Spleen (tissue), 11 donors: ENCODE measurements around the gene MAGI2. TPM values are rescaled to one million over a fixed set of nuclear protein-coding genes. Genes with fewer than 3 reads are reported as not detected.

Source experiments
- DNase-seq: peaks from one replicate; pipeline ENCODE4 v3.0.0-alpha.2; 2020
- H3K27ac ChIP-seq, 8 donors: fragments of 200-600 bp; sonication (generic) in 7 of 8; 1 replicate in 4 of 8; 2 replicates in 4 of 8; pipeline versions ENCODE4 v1.5.0 to v1.8.0; 2016 to 2021; ENCODE audit warnings: inconsistent platforms in 4 of 8, mild to moderate bottlenecking in 4 of 8, moderate library complexity in 1 of 8
- H3K27me3 ChIP-seq, 7 donors: fragments of 200-600 bp; sonication (generic) in 6 of 7; replicated peaks in 1 of 7; 1 replicate in 4 of 7; 2 replicates in 3 of 7; pipeline versions ENCODE4 v1.5.0 to v1.8.0; 2016 to 2021; ENCODE audit warnings: inconsistent platforms in 3 of 7, mild to moderate bottlenecking in 1 of 7
- H3K36me3 ChIP-seq, 6 donors: fragments of 200-600 bp; sonication (generic) in 5 of 6; 1 replicate in 4 of 6; 2 replicates in 2 of 6; pipeline versions ENCODE4 v1.5.0 to v1.8.0; 2016 to 2021; ENCODE audit warnings: inconsistent platforms in 2 of 6
- H3K4me1 ChIP-seq, 6 donors: fragments of 200-600 bp; sonication (generic) in 5 of 6; 1 replicate in 3 of 6; 2 replicates in 3 of 6; pipeline versions ENCODE4 v1.5.0 to v1.8.0; 2016 to 2021; ENCODE audit warnings: inconsistent platforms in 3 of 6
- H3K4me3 ChIP-seq, 8 donors: fragments of 200-600 bp; sonication (generic) in 7 of 8; 1 replicate in 4 of 8; 2 replicates in 4 of 8; pipeline versions ENCODE4 v1.5.0 to v1.8.0; 2016 to 2021; ENCODE audit warnings: inconsistent platforms in 4 of 8, mild to moderate bottlenecking in 4 of 8, moderate library complexity in 2 of 8
- H3K9me3 ChIP-seq, 8 donors: fragments of 200-600 bp; sonication (generic) in 7 of 8; 1 replicate in 4 of 8; 2 replicates in 4 of 8; pipeline versions ENCODE4 v1.5.0 to v1.8.0; 2016 to 2021; ENCODE audit warnings: inconsistent platforms in 4 of 8
- CTCF ChIP-seq, 11 experiments: fragments of 200-600 bp in 7 of 11; fragments of 450-650 bp in 4 of 11; sonication (generic) in 4 of 11; IDR thresholded peaks in 8 of 11; conservative IDR thresholded peaks in 3 of 11; 1 replicate in 7 of 11; 2 replicates in 4 of 11; pipeline versions ENCODE4 v1.4.0 to v1.8.0; 2016 to 2021; ENCODE audit warnings: antibody characterized with exemption in 11 of 11, inconsistent platforms in 4 of 11, mild to moderate bottlenecking in 1 of 11
- POLR2A ChIP-seq, 3 donors: fragments of 450-650 bp; IDR thresholded peaks; one replicate each; pipeline ENCODE4 v1.5.1; 2017; ENCODE audit warnings: antibody characterized with exemption in 3 of 3, mild to moderate bottlenecking in 1 of 3
- POLR2AphosphoS5 ChIP-seq, 3 donors: sonication (generic); formaldehyde crosslinking; IDR thresholded peaks; one replicate each; pipeline ENCODE4 v1.5.1; 2017; ENCODE audit warnings: antibody characterized with exemption in 3 of 3
- WGBS, 5 donors: extraction: QIAGEN DNeasy Blood & Tissue Kit in 3 of 5; methylation state at CpG; one replicate each; pipeline versions ENCODE4 v1.1.5 to v1.1.7; 2013 to 2018; 5-methylcytosine and 5-hydroxymethylcytosine counted together
- intact Hi-C: fragments of 100-400 bp; cut with DNase I; formaldehyde crosslinking; loops from one replicate; pipeline ENCODE4 v1.15.0; 2023; ENCODE audit warnings: low total_unique reads
- polyA plus RNA-seq, 3 donors: library from polyadenylated mRNA; stranded (reverse); fragments of 200-250 nt; gene quantifications; one replicate each; pipeline ENCODE4 v1.2.1, GENCODE V29; 2013
- total RNA-seq, 7 donors: library from RNA; depleted of rRNA in 3 of 7; stranded (reverse); fragments of >200 nt in 3 of 7; fragmentation: NEBNext Ultra II Directional in 4 of 7; extraction: Animal tissue kit (Norgen Biotek cat#: 25700) in 4 of 7; gene quantifications; one replicate each; pipeline versions ENCODE4 v1.1.0 to v1.2.1, GENCODE V29; 2016 to 2021
- donor health status: healthy with polysubstance abuse.
- donor health status: DM: no; HTN: no; CAD: no; lungs with moderate emphysema.
- donor health status: DM: no; HTN: no; CAD: no.
- donor health status: Bipolar disorder and iron deficiency.
- donor health status: healthy.
- donor health status: DM: no; HTN: no; CAD: no.
- donor health status: DM: yes; HTN: yes; CAD: no.

MAGI2 gene
- total and polyA plus RNA-seq, 10 donors: 0.74 to 18.1 (median 11.1) TPM

GRCh38 chr7:78412216-78412858 is 1041.1 kb downstream of the MAGI2 start:
- Histone ChIP-seq H3K9me3 (peaks cover 0 to 12% (median 3%) of the 10 kb centered on the region in 8 donors), H3K27ac (no peak overlapping the region), H3K36me3 (no peaks in the 10 kb centered on the region), H3K4me1 (no peaks in the 10 kb centered on the region), H3K4me3 (no peak overlapping the region), H3K27me3 (no peaks in the 10 kb centered on the region)
- no peak for DNase-seq
- TF ChIP-seq CTCF (IDR thresholded peaks at IDR 0.05 in 8 of 11, conservative IDR thresholded peaks at IDR 0.05 in 3 of 11) (no peak), POLR2A (IDR thresholded peaks at IDR 0.05) (no peak), POLR2AphosphoS5 (IDR thresholded peaks at IDR 0.05) (no peak)
- WGBS, 5 donors: 84 to 96% (median 86%) methylated on average over 3 of the region's 3 CpGs
- intact Hi-C loops: no loop called here

GRCh38 chr7:78407031-78407430 is 1046.4 kb downstream of the MAGI2 start:
- DNase-seq: no peak
- Histone ChIP-seq H3K4me1 (no peaks in the 10 kb centered on the region), H3K4me3 (no peak overlapping the region), H3K27ac (no peak overlapping the region), H3K36me3 (no peaks in the 10 kb centered on the region), H3K9me3 (peaks cover 0 to 6% (median 0%) of the 10 kb centered on the region in 8 donors), H3K27me3 (no peaks in the 10 kb centered on the region)
- TF ChIP-seq POLR2AphosphoS5 (IDR thresholded peaks at IDR 0.05) (no peak), CTCF (IDR thresholded peaks at IDR 0.05 in 8 of 11, conservative IDR thresholded peaks at IDR 0.05 in 3 of 11) (no peak), POLR2A (IDR thresholded peaks at IDR 0.05) (no peak)
- WGBS, 5 donors: 92 to 95% (median 93%) methylated on average over 3 of the region's 3 CpGs
- intact Hi-C loops: no loop called here

- no peaks in the 10 kb centered on the region for H3K27me3 ChIP-seq
- no peak for DNase-seq
- H3K4me1 ChIP-seq: no peaks in the 10 kb centered on the region
- H3K9me3 ChIP-seq: peaks cover 0 to 6% (median 0%) of the 10 kb centered on the region in 8 donors
- H3K27ac ChIP-seq: no peak overlapping the region
- no peaks in the 10 kb centered on the region for H3K36me3 ChIP-seq
- intact Hi-C loops: no loop called here
- TF ChIP-seq POLR2A (IDR thresholded peaks at IDR 0.05): no peak
- no peak overlapping the region for H3K4me3 ChIP-seq
Measured at GRCh38 chr7:78406531-78406930, 1046.9 kb downstream of the MAGI2 start.

- Histone ChIP-seq H3K36me3 (no peaks in the 10 kb centered on the region), H3K27ac (no peak overlapping the region), H3K4me1 (no peaks in the 10 kb centered on the region), H3K9me3 (peaks cover 0 to 6% (median 0%) of the 10 kb centered on the region in 8 donors), H3K4me3 (no peak overlapping the region), H3K27me3 (no peaks in the 10 kb centered on the region)
- WGBS, 5 donors: 78 to 91% (median 87%) methylated on average over 4 of the region's 4 CpGs
- intact Hi-C loops: no loop called here
- no peak for DNase-seq
- TF ChIP-seq POLR2A (IDR thresholded peaks at IDR 0.05): no peak
- TF ChIP-seq POLR2AphosphoS5 (IDR thresholded peaks at IDR 0.05): no peak
- TF ChIP-seq CTCF (IDR thresholded peaks at IDR 0.05 in 8 of 11, conservative IDR thresholded peaks at IDR 0.05 in 3 of 11): no peak
Measured at GRCh38 chr7:78402096-78402495, 1051.4 kb downstream of the MAGI2 start.
